Measurements from ENCODE around the gene C17orf50. TPM values are rescaled to one million over a fixed set of nuclear protein-coding genes. Genes with fewer than 3 reads are reported as not detected.

The C17orf50 gene
- total and polyA plus RNA-seq, 5 donors from 2014 or later, result not detected

GRCh38 chr17:35764123-35764991, 3.7 kb downstream of the C17orf50 start:
- Mint-ChIP-seq H3K9me3 (no peaks in the 10 kb centered on the region), H3K36me3 (peaks cover 3% of the 10 kb centered on the region), H3K27ac (peak overlapping the region; percentile 71 to 83 (median 73)), H3K4me1 (peaks cover 0 to 9% (median 3%) of the 10 kb centered on the region in 4 donors), H3K27me3 (peaks cover 23% of the 10 kb centered on the region), H3K4me3 (peak overlapping the region; percentile 91 to 98 (median 93))
- Histone ChIP-seq H3K27ac (ENCODE audit: insufficient read depth, low read length, poor library complexity, severe bottlenecking) (peak overlapping the region; percentile 47), H3K36me3 (ENCODE audit: control insufficient read depth, insufficient read depth, low read length) (no peaks in the 10 kb centered on the region), H3K27me3 (ENCODE audit: control insufficient read depth, insufficient read depth, low read length) (no peaks in the 10 kb centered on the region), H3K4me3 (ENCODE audit: low read depth, low read length) (no peak overlapping the region), H3K4me1 (ENCODE audit: control insufficient read depth, insufficient read depth, low read length, poor library complexity, severe bottlenecking) (peaks cover 11% of the 10 kb centered on the region), H3K9me3 (ENCODE audit: control insufficient read depth in 2 of 2, low read length in 2 of 2) (no peaks in the 10 kb centered on the region)
- ATAC-seq (ENCODE audit: low read depth in 2 of 2) (peak; percentile 84 to 86), DNase-seq (peak; percentile 76 to 91 (median 81))

- no peak overlapping the region for H3K4me3 ChIP-seq (ENCODE audit: low read depth, low read length)
- Mint-ChIP-seq H3K27me3 (peaks cover 23% of the 10 kb centered on the region), H3K4me3 (peak overlapping the region in 3 of 4 donors; percentile 91 to 95 (median 91))
These were observed 4.5 kb downstream of the C17orf50 start for GRCh38 chr17:35765086-35765710.

GRCh38 chr17:35765756-35766488, 5.2 kb downstream of the C17orf50 start:
- peaks cover 23% of the 10 kb centered on the region for H3K27me3 Mint-ChIP-seq

More at GRCh38 chr17:35765086-35765710, 4.5 kb downstream of the C17orf50 start:
- Histone ChIP-seq H3K27me3 (ENCODE audit: control insufficient read depth, insufficient read depth, low read length) (no peaks in the 10 kb centered on the region), H3K9me3 (ENCODE audit: control insufficient read depth in 2 of 2, low read length in 2 of 2) (no peaks in the 10 kb centered on the region), H3K36me3 (ENCODE audit: control insufficient read depth, insufficient read depth, low read length) (no peaks in the 10 kb centered on the region), H3K27ac (ENCODE audit: insufficient read depth, low read length, poor library complexity, severe bottlenecking) (no peak overlapping the region), H3K4me1 (ENCODE audit: control insufficient read depth, insufficient read depth, low read length, poor library complexity, severe bottlenecking) (peaks cover 11% of the 10 kb centered on the region)
- DNase-seq, result no peak
- Mint-ChIP-seq H3K4me1 (peaks cover 0 to 9% (median 3%) of the 10 kb centered on the region in 4 donors), H3K27ac (peak overlapping the region in 2 of 3 donors; percentile 73 to 83), H3K9me3 (no peaks in the 10 kb centered on the region), H3K36me3 (peaks cover 1% of the 10 kb centered on the region)
- ATAC-seq (ENCODE audit: low read depth in 2 of 2), result no peak

GRCh38 chr17:35766489-35766877, 5.8 kb downstream of the C17orf50 start:
- ATAC-seq (ENCODE audit: low read depth in 2 of 2), result no peak
- H3K4me1 ChIP-seq (ENCODE audit: control insufficient read depth, insufficient read depth, low read length, poor library complexity, severe bottlenecking), result peaks cover 11% of the 10 kb centered on the region
- H3K4me3 ChIP-seq (ENCODE audit: low read depth, low read length), result no peak overlapping the region
- peak overlapping the region in 1 of 4 donors; percentile 68 for H3K4me3 Mint-ChIP-seq
- H3K36me3 ChIP-seq (ENCODE audit: control insufficient read depth, insufficient read depth, low read length), result no peaks in the 10 kb centered on the region
- no peak overlapping the region for H3K27ac Mint-ChIP-seq
- H3K9me3 Mint-ChIP-seq, result no peaks in the 10 kb centered on the region
- no peaks in the 10 kb centered on the region for H3K36me3 Mint-ChIP-seq
- peaks cover 21% of the 10 kb centered on the region for H3K27me3 Mint-ChIP-seq
- peaks cover 0 to 8% (median 3%) of the 10 kb centered on the region in 4 donors for H3K4me1 Mint-ChIP-seq
- no peaks in the 10 kb centered on the region for H3K27me3 ChIP-seq (ENCODE audit: control insufficient read depth, insufficient read depth, low read length)
- DNase-seq, result no peak
- H3K27ac ChIP-seq (ENCODE audit: insufficient read depth, low read length, poor library complexity, severe bottlenecking), result no peak overlapping the region
- no peaks in the 10 kb centered on the region for H3K9me3 ChIP-seq (ENCODE audit: control insufficient read depth in 2 of 2, low read length in 2 of 2)

More at GRCh38 chr17:35765756-35766488, 5.2 kb downstream of the C17orf50 start:
- Mint-ChIP-seq H3K4me3 (peak overlapping the region in 2 of 4 donors; percentile 73 to 95), H3K4me1 (peaks cover 0 to 8% (median 3%) of the 10 kb centered on the region in 4 donors), H3K9me3 (no peaks in the 10 kb centered on the region), H3K36me3 (no peaks in the 10 kb centered on the region), H3K27ac (no peak overlapping the region)
- Histone ChIP-seq H3K27ac (ENCODE audit: insufficient read depth, low read length, poor library complexity, severe bottlenecking) (no peak overlapping the region), H3K4me3 (ENCODE audit: low read depth, low read length) (no peak overlapping the region), H3K9me3 (ENCODE audit: control insufficient read depth in 2 of 2, low read length in 2 of 2) (no peaks in the 10 kb centered on the region), H3K36me3 (ENCODE audit: control insufficient read depth, insufficient read depth, low read length) (no peaks in the 10 kb centered on the region), H3K27me3 (ENCODE audit: control insufficient read depth, insufficient read depth, low read length) (no peaks in the 10 kb centered on the region), H3K4me1 (ENCODE audit: control insufficient read depth, insufficient read depth, low read length, poor library complexity, severe bottlenecking) (peaks cover 11% of the 10 kb centered on the region)
- DNase-seq (no peak), ATAC-seq (ENCODE audit: low read depth in 2 of 2) (no peak)

GRCh38 chr17:35766903-35767510, 6.3 kb downstream of the C17orf50 start:
- H3K36me3 ChIP-seq (ENCODE audit: control insufficient read depth, insufficient read depth, low read length), result no peaks in the 10 kb centered on the region
- H3K27me3 Mint-ChIP-seq, result peaks cover 16% of the 10 kb centered on the region
- H3K4me1 ChIP-seq (ENCODE audit: control insufficient read depth, insufficient read depth, low read length, poor library complexity, severe bottlenecking), result peaks cover 11% of the 10 kb centered on the region
- H3K9me3 ChIP-seq (ENCODE audit: control insufficient read depth in 2 of 2, low read length in 2 of 2), result no peaks in the 10 kb centered on the region
- H3K4me1 Mint-ChIP-seq, result peaks cover 0 to 8% (median 3%) of the 10 kb centered on the region in 4 donors
- no peaks in the 10 kb centered on the region for H3K27me3 ChIP-seq (ENCODE audit: control insufficient read depth, insufficient read depth, low read length)
- DNase-seq (peak in 2 of 3 donors; percentile 28 to 46), ATAC-seq (ENCODE audit: low read depth in 2 of 2) (no peak)
- H3K4me3 ChIP-seq (ENCODE audit: low read depth, low read length), result no peak overlapping the region
- H3K9me3 Mint-ChIP-seq, result no peaks in the 10 kb centered on the region
- no peaks in the 10 kb centered on the region for H3K36me3 Mint-ChIP-seq
- H3K27ac Mint-ChIP-seq, result no peak overlapping the region
- H3K27ac ChIP-seq (ENCODE audit: insufficient read depth, low read length, poor library complexity, severe bottlenecking), result no peak overlapping the region
- peak overlapping the region in 1 of 4 donors; percentile 68 for H3K4me3 Mint-ChIP-seq

- no peak overlapping the region for H3K27ac Mint-ChIP-seq
- H3K27me3 ChIP-seq (ENCODE audit: control insufficient read depth, insufficient read depth, low read length), result peaks cover 2% of the 10 kb centered on the region
- no peak overlapping the region for H3K4me3 Mint-ChIP-seq
- ATAC-seq (ENCODE audit: low read depth in 2 of 2) (no peak), DNase-seq (no peak)
- H3K9me3 Mint-ChIP-seq, result no peaks in the 10 kb centered on the region
- H3K36me3 ChIP-seq (ENCODE audit: control insufficient read depth, insufficient read depth, low read length), result no peaks in the 10 kb centered on the region
- no peaks in the 10 kb centered on the region for H3K36me3 Mint-ChIP-seq
- H3K27ac ChIP-seq (ENCODE audit: insufficient read depth, low read length, poor library complexity, severe bottlenecking), result no peak overlapping the region
- no peaks in the 10 kb centered on the region for H3K9me3 ChIP-seq (ENCODE audit: control insufficient read depth in 2 of 2, low read length in 2 of 2)
- H3K4me1 Mint-ChIP-seq, result peaks cover 0 to 8% (median 3%) of the 10 kb centered on the region in 4 donors
- peaks cover 10% of the 10 kb centered on the region for H3K4me1 ChIP-seq (ENCODE audit: control insufficient read depth, insufficient read depth, low read length, poor library complexity, severe bottlenecking)
- no peak overlapping the region for H3K4me3 ChIP-seq (ENCODE audit: low read depth, low read length)
- H3K27me3 Mint-ChIP-seq, result peaks cover 19% of the 10 kb centered on the region
These were observed 8.1 kb downstream of the C17orf50 start for GRCh38 chr17:35768797-35769196.

- H3K4me3 ChIP-seq (ENCODE audit: low read depth, low read length), result no peak overlapping the region
- H3K27me3 ChIP-seq (ENCODE audit: control insufficient read depth, insufficient read depth, low read length), result peaks cover 2% of the 10 kb centered on the region
- no peaks in the 10 kb centered on the region for H3K9me3 Mint-ChIP-seq
- no peak overlapping the region for H3K27ac ChIP-seq (ENCODE audit: insufficient read depth, low read length, poor library complexity, severe bottlenecking)
- peaks cover 1% of the 10 kb centered on the region for H3K4me1 ChIP-seq (ENCODE audit: control insufficient read depth, insufficient read depth, low read length, poor library complexity, severe bottlenecking)
- no peak overlapping the region for H3K4me3 Mint-ChIP-seq
- H3K36me3 ChIP-seq (ENCODE audit: control insufficient read depth, insufficient read depth, low read length), result no peaks in the 10 kb centered on the region
- peaks cover 23% of the 10 kb centered on the region for H3K27me3 Mint-ChIP-seq
- H3K9me3 ChIP-seq (ENCODE audit: control insufficient read depth in 2 of 2, low read length in 2 of 2), result no peaks in the 10 kb centered on the region
- peaks cover 0 to 1% (median under 1%) of the 10 kb centered on the region in 4 donors for H3K4me1 Mint-ChIP-seq
- DNase-seq, result no peak
- no peak for ATAC-seq (ENCODE audit: low read depth in 2 of 2)
- H3K27ac Mint-ChIP-seq, result no peak overlapping the region
- no peaks in the 10 kb centered on the region for H3K36me3 Mint-ChIP-seq
These were observed 9.3 kb downstream of the C17orf50 start for GRCh38 chr17:35769895-35770486.
